Measurements from ENCODE around the gene RTL5.

DNA sequence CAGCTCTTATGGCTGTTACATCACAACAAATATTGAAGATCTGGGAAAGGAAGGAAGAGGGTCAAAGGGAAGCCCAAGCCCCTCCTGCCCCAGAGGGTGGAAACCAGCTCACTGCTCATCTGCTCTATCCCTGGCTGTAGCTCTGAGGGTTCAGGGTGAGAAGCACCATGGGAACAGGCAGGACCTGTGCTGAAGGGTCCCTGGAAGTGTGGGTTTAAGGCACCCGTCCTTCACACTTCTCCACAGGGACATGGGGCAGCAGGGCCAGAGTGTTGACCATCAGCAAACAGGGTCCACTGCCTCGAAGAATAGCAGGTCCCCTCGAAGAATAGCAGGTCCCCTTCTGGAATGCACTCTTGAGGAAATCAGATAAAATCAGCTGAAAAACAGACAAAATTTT lies 4.4 kb downstream of the RTL5 start:
- TF ChIP-seq POLR2A (IDR thresholded peaks at IDR 0.05): no peak
- TF ChIP-seq, protein P1, sequence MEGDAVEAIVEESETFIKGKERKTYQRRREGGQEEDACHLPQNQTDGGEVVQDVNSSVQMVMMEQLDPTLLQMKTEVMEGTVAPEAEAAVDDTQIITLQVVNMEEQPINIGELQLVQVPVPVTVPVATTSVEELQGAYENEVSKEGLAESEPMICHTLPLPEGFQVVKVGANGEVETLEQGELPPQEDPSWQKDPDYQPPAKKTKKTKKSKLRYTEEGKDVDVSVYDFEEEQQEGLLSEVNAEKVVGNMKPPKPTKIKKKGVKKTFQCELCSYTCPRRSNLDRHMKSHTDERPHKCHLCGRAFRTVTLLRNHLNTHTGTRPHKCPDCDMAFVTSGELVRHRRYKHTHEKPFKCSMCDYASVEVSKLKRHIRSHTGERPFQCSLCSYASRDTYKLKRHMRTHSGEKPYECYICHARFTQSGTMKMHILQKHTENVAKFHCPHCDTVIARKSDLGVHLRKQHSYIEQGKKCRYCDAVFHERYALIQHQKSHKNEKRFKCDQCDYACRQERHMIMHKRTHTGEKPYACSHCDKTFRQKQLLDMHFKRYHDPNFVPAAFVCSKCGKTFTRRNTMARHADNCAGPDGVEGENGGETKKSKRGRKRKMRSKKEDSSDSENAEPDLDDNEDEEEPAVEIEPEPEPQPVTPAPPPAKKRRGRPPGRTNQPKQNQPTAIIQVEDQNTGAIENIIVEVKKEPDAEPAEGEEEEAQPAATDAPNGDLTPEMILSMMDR (IDR thresholded peaks at IDR 0.05): no peak

Data from gastroesophageal sphincter (tissue), 3 donors.